PC-9 (cell line): ENCODE data around the gene XIRP1. TPM values are rescaled to one million over a fixed set of nuclear protein-coding genes. Genes with fewer than 3 reads are reported as not detected.

Experiments used
- BruUV-seq: library from RNA; stranded (reverse); fragments of 400-500 nt; replicated peaks from 2 replicates; lab custom pipeline; 2021; lab: Mats Ljungman, UMichigan
- CTCF ChIA-PET: fragments of 300-600 bp; sonication (Branson Sonifier 250); formaldehyde crosslinking; loops from one replicate; lab custom pipeline; 2022; ENCODE audit warnings: antibody characterized with exemption; lab: Charles Lee
- POLR2A ChIA-PET: fragments of 300-600 bp; sonication (Branson Sonifier 250); formaldehyde crosslinking; loops from one replicate; lab custom pipeline; 2022; ENCODE audit warnings: antibody characterized with exemption; ENCODE audit not compliant: unreplicated experiment; lab: Charles Lee
- DNase-seq, 2 experiments: peaks; one replicate each; pipeline versions ENCODE4 v3.0.0 to v3.0.0-alpha.2; 2015 to 2022; ENCODE audit warnings: mixed read lengths in 1 of 2
- H2AFZ ChIP-seq: fragments of 200-600 bp; sonication (generic); 2 replicates; pipeline ENCODE4 v1.8.1; 2017; ENCODE audit warnings: antibody characterized with exemption
- H3F3A ChIP-seq: fragments of 200-600 bp; sonication (generic); 2 replicates; pipeline ENCODE4 v1.8.1; 2017; ENCODE audit warnings: antibody characterized with exemption, mild to moderate bottlenecking, low read depth; ENCODE audit not compliant: insufficient read depth
- H3K27ac ChIP-seq: fragments of 200-600 bp; sonication (generic); 2 replicates; pipeline ENCODE4 v1.6.1; 2016; ENCODE audit warnings: mixed run types
- H3K27me3 ChIP-seq: fragments of 200-600 bp; sonication (generic); 2 replicates; pipeline ENCODE4 v1.6.1; 2016; ENCODE audit warnings: low read depth, mixed run types; ENCODE audit not compliant: insufficient read depth
- H3K36me3 ChIP-seq: fragments of 200-600 bp; sonication (generic); 2 replicates; pipeline ENCODE4 v1.6.1; 2016; ENCODE audit warnings: low read depth, mixed run types
- H3K4me1 ChIP-seq: fragments of 200-600 bp; sonication (generic); replicated peaks from 2 replicates; pipeline ENCODE4 v1.6.1; 2016; ENCODE audit warnings: mixed run types; ENCODE audit not compliant: insufficient read depth
- H3K4me2 ChIP-seq: fragments of 200-600 bp; sonication (generic); 2 replicates; pipeline ENCODE4 v1.6.1; 2017; ENCODE audit warnings: mixed run types
- H3K4me3 ChIP-seq: fragments of 200-600 bp; sonication (generic); 2 replicates; pipeline ENCODE4 v1.6.1; 2016; ENCODE audit warnings: mixed run types
- H3K79me2 ChIP-seq: fragments of 200-600 bp; sonication (generic); 2 replicates; pipeline ENCODE4 v1.6.1; 2017; ENCODE audit warnings: low read depth, mixed run types
- H3K9me2 ChIP-seq: fragments of 200-600 bp; sonication (generic); 2 replicates; pipeline ENCODE4 v1.8.1; 2017; ENCODE audit warnings: mild to moderate bottlenecking; ENCODE audit not compliant: insufficient read depth
- H3K9me3 ChIP-seq: fragments of 200-600 bp; sonication (generic); 2 replicates; pipeline ENCODE4 v1.8.1; 2016; ENCODE audit warnings: low read depth; ENCODE audit not compliant: insufficient read depth
- H4K20me1 ChIP-seq: fragments of 200-600 bp; sonication (generic); 2 replicates; pipeline ENCODE4 v1.8.1; 2017; ENCODE audit not compliant: insufficient read depth
- EZH2 ChIP-seq: fragments of 200-600 bp; sonication (generic); IDR thresholded peaks from 2 replicates; pipeline ENCODE4 v1.8.0; 2017; ENCODE audit warnings: antibody characterized with exemption, low read depth
- intact Hi-C: fragments of 100-400 bp; cut with micrococcal nuclease; formaldehyde crosslinking; loops from one replicate; pipeline ENCODE4 v1.10.0; 2022; ENCODE audit not compliant: unreplicated experiment
- total RNA-seq: library from RNA; stranded (reverse); gene quantifications from 2 replicates; pipeline ENCODE4 v1.2.3, GENCODE V29; 2021
- TF ChIP-seq, protein P1 (sequence below): fragments of 200-600 bp; sonication (generic); conservative IDR thresholded peaks from 2 replicates; pipeline ENCODE4 v1.6.1; 2017; ENCODE audit warnings: mixed run types, antibody characterized with exemption, mild to moderate bottlenecking, moderate library complexity

Gene XIRP1
- total RNA-seq, 1 experiment from 2014 or later, result not detected

DNA sequence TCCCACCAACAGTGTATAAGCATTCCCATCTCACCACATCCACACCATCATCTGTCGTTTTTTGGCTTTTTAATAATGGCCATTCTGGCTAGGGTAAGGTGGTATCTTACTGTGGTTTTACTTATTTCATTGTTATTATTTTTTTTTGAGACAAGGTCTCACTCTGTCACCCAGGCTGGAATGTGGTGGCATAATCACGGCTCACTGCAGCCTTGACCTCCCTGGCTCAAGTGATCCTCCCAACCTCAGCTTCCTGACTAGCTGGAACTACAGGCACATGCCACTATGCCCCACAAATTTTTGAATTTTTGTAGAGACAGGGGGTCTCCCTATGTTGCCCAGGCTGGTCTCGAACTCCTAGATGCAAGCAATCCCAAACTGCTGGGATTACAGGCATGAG lies 28.0 kb downstream of the XIRP1 start:
- H3K27ac ChIP-seq, result no peak overlapping the region
- no peaks in the 10 kb centered on the region for H4K20me1 ChIP-seq
- no peak overlapping the region for H2AFZ ChIP-seq
- no peaks in the 10 kb centered on the region for H3K79me2 ChIP-seq
- H3K9me2 ChIP-seq, result no peaks in the 10 kb centered on the region
- no peaks in the 10 kb centered on the region for H3K27me3 ChIP-seq
- no peak for TF ChIP-seq EZH2
- TF ChIP-seq, protein P1, sequence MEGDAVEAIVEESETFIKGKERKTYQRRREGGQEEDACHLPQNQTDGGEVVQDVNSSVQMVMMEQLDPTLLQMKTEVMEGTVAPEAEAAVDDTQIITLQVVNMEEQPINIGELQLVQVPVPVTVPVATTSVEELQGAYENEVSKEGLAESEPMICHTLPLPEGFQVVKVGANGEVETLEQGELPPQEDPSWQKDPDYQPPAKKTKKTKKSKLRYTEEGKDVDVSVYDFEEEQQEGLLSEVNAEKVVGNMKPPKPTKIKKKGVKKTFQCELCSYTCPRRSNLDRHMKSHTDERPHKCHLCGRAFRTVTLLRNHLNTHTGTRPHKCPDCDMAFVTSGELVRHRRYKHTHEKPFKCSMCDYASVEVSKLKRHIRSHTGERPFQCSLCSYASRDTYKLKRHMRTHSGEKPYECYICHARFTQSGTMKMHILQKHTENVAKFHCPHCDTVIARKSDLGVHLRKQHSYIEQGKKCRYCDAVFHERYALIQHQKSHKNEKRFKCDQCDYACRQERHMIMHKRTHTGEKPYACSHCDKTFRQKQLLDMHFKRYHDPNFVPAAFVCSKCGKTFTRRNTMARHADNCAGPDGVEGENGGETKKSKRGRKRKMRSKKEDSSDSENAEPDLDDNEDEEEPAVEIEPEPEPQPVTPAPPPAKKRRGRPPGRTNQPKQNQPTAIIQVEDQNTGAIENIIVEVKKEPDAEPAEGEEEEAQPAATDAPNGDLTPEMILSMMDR, result no peak
- no peak overlapping the region for H3K4me3 ChIP-seq
- H3F3A ChIP-seq, result peaks cover 16% of the 10 kb centered on the region
- no peaks in the 10 kb centered on the region for H3K36me3 ChIP-seq
- BruUV-seq, result no TSS peak
- ChIA-PET POLR2A (no interaction called here), CTCF (no interaction called here)
- DNase-seq, result no peak
- H3K4me1 ChIP-seq, result peaks cover 28% of the 10 kb centered on the region
- H3K4me2 ChIP-seq, result no peak overlapping the region
- intact Hi-C loops, result no loop called here
- no peaks in the 10 kb centered on the region for H3K9me3 ChIP-seq

DNA sequence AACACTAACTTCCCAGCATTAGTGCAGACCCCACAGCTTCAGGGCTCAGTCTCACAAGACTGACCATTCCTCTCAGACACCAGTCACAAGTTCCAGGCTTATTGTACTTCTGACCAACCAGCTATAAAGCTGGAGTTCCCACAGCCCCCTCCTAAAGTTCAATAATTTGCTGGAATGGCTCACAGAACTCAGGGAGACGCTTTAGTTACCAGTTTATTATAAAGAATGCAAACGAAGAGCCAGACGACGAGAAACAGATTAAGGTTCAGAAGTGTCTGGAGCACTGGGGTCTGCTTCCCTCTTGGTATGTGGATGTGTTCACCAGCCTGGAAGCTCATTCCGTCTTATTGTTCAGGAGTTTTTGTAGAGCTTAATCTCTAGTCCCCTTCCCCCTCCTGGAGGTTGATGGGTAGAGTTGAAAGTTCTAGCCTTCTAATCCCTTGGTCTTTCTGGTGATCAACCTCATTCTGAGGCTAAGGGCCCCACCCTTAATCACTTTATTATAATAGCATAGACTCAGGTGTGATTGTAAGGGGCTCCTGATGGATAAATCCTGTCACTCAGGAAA lies 34.2 kb downstream of the XIRP1 start:
- H3K36me3 ChIP-seq, result no peaks in the 10 kb centered on the region
- no peaks in the 10 kb centered on the region for H3K79me2 ChIP-seq
- TF ChIP-seq EZH2, result no peak
- TF ChIP-seq, protein P1, result no peak
- H3K4me1 ChIP-seq, result no peaks in the 10 kb centered on the region
- no peaks in the 10 kb centered on the region; the same call in 1 of the 2 replicates for H3F3A ChIP-seq
- intact Hi-C loops, result no loop called here
- H2AFZ ChIP-seq, result no peak overlapping the region
- H3K27ac ChIP-seq, result no peak overlapping the region
- no peaks in the 10 kb centered on the region for H4K20me1 ChIP-seq
- H3K9me2 ChIP-seq, result no peaks in the 10 kb centered on the region
- no peaks in the 10 kb centered on the region for H3K27me3 ChIP-seq
- ChIA-PET CTCF (no interaction called here), POLR2A (no interaction called here)
- H3K4me3 ChIP-seq, result no peak overlapping the region
- no peaks in the 10 kb centered on the region for H3K9me3 ChIP-seq
- BruUV-seq, result no TSS peak
- H3K4me2 ChIP-seq, result no peak overlapping the region
- DNase-seq, result no peak

DNA sequence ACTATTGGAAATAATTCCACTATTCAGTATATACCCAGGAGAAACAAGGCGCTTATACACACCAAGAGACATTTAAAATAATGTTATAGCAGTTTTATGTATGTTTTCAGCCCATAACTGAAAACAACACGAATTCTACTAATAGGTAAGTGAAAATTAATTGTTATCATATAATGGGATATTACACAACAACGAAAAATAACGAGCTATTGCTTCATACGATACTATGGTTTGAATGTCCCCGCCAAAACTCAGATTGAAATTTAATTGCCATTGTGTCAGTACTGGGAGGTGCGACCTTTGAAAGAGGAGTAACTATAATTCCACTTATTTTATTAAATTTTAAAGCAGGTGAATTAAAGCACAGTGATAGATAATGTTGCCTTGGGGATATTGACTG lies 35.0 kb downstream of the XIRP1 start:
- no peak for DNase-seq
- H3K36me3 ChIP-seq, result no peaks in the 10 kb centered on the region
- H3K27me3 ChIP-seq, result no peaks in the 10 kb centered on the region
- H3K9me2 ChIP-seq, result no peaks in the 10 kb centered on the region
- H3K4me2 ChIP-seq, result no peak overlapping the region
- H4K20me1 ChIP-seq, result no peaks in the 10 kb centered on the region
- H3K4me1 ChIP-seq, result no peaks in the 10 kb centered on the region
- intact Hi-C loops, result no loop called here
- peaks cover 2% of the 10 kb centered on the region; the same call in 1 of the 2 replicates for H3F3A ChIP-seq
- no peak for TF ChIP-seq EZH2
- TF ChIP-seq, protein P1, result no peak
- BruUV-seq, result no TSS peak
- H3K27ac ChIP-seq, result no peak overlapping the region
- H3K4me3 ChIP-seq, result no peak overlapping the region
- POLR2A ChIA-PET, result interaction anchor here (0.7 kb wide), 1 partner anchor 32 kb away, joined by 3 read pairs; no protein-coding TSS in a partner anchor
- no peak overlapping the region for H2AFZ ChIP-seq
- H3K9me3 ChIP-seq, result no peaks in the 10 kb centered on the region
- no peaks in the 10 kb centered on the region for H3K79me2 ChIP-seq
- CTCF ChIA-PET, result no interaction called here
